OCI-LY1 (cell line): Measurements from ENCODE around the gene RPS6KL1.

Experiments
- EZH2 ChIP-seq: fragments of 200-600 bp; sonication (generic), shearing (Covaris generic); IDR thresholded peaks from 2 replicates; pipeline ENCODE4 v1.8.0; 2017; ENCODE audit warnings: borderline replicate concordance, mixed run types, mild to moderate bottlenecking, antibody characterized with exemption, low read length, moderate library complexity, mixed read lengths
- TF ChIP-seq, protein P1 (sequence below): fragments of 200-600 bp; sonication (generic), shearing (Covaris generic); IDR thresholded peaks from 2 replicates; pipeline ENCODE4 v1.5.1; 2017; ENCODE audit warnings: mild to moderate bottlenecking, antibody characterized with exemption, low read length, moderate library complexity, mixed read lengths

GRCh38 chr14:74861734-74862090, 61.3 kb downstream of the RPS6KL1 start:
- TF ChIP-seq, protein P1, sequence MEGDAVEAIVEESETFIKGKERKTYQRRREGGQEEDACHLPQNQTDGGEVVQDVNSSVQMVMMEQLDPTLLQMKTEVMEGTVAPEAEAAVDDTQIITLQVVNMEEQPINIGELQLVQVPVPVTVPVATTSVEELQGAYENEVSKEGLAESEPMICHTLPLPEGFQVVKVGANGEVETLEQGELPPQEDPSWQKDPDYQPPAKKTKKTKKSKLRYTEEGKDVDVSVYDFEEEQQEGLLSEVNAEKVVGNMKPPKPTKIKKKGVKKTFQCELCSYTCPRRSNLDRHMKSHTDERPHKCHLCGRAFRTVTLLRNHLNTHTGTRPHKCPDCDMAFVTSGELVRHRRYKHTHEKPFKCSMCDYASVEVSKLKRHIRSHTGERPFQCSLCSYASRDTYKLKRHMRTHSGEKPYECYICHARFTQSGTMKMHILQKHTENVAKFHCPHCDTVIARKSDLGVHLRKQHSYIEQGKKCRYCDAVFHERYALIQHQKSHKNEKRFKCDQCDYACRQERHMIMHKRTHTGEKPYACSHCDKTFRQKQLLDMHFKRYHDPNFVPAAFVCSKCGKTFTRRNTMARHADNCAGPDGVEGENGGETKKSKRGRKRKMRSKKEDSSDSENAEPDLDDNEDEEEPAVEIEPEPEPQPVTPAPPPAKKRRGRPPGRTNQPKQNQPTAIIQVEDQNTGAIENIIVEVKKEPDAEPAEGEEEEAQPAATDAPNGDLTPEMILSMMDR, result no peak
- no peak for TF ChIP-seq EZH2
